Testis (tissue), 2 donors: ENCODE measurements around the gene MAPK8IP1.

Experiments used
- POLR2A ChIP-seq: fragments of 450-650 bp; IDR thresholded peaks from one replicate; pipeline ENCODE4 v1.6.1; 2017; ENCODE audit warnings: antibody characterized with exemption, mild to moderate bottlenecking, moderate library complexity
- TF ChIP-seq, protein P1 (sequence below), 3 experiments: fragments of 450-650 bp in 2 of 3; fragments of 200-600 bp in 1 of 3; sonication (generic) in 1 of 3; IDR thresholded peaks; one replicate each; pipeline ENCODE4 v1.5.1; 2016 to 2019; ENCODE audit warnings: antibody characterized with exemption in 3 of 3, mild to moderate bottlenecking in 2 of 3, moderate library complexity in 1 of 3

DNA sequence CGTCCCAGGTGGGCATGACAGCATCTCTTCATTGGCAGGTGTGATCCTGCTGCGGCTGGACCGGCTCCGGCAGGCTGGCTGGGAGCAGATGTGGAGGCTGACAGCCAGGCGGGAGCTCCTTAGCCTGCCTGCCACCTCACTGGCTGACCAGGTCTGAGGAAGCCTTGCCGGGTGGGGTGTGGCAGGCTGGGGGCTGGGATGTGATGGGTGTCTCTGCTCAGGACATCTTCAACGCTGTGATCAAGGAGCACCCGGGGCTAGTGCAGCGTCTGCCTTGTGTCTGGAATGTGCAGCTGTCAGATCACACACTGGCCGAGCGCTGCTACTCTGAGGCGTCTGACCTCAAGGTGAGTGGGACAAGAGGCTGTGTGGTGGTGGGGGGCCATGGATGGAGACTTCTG is 40.5 kb downstream of the MAPK8IP1 start:
- TF ChIP-seq, protein P1, sequence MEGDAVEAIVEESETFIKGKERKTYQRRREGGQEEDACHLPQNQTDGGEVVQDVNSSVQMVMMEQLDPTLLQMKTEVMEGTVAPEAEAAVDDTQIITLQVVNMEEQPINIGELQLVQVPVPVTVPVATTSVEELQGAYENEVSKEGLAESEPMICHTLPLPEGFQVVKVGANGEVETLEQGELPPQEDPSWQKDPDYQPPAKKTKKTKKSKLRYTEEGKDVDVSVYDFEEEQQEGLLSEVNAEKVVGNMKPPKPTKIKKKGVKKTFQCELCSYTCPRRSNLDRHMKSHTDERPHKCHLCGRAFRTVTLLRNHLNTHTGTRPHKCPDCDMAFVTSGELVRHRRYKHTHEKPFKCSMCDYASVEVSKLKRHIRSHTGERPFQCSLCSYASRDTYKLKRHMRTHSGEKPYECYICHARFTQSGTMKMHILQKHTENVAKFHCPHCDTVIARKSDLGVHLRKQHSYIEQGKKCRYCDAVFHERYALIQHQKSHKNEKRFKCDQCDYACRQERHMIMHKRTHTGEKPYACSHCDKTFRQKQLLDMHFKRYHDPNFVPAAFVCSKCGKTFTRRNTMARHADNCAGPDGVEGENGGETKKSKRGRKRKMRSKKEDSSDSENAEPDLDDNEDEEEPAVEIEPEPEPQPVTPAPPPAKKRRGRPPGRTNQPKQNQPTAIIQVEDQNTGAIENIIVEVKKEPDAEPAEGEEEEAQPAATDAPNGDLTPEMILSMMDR (IDR thresholded peaks at IDR 0.05), result no peak
- TF ChIP-seq POLR2A, result no peak
